Measurements from ENCODE around the gene STK17B.

DNA sequence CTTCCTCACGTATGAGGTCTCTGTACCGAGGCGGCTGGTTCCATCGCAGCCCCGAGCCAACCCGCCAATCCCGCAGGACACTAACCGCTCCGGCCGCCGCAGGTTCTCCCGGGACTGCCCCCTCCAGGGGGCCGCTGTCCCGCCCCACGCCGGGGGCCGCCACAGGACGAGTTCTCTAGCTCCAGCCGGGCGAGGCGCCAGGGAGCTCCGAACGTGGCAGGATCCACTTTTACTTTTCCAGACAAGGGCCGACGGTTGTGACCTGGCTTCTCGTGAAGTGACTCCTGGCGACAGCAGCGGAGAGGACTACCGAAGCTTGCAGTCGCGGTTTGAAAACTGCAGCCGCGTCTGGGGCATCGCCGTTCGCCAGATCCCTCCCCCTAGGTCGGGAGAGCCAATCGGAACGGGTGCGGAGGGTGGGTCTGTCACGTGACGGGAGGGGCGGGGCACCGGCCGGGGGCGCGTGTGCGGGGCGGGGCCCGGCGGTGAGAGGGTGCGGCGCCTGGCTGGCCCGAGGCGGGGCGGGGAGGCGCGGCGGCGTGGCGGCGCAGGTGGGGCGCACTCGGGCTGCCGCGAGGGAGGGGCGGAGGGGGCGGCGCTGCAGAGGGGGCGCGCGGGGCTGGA lies at the start of gene STK17B:
- TF ChIP-seq, protein P1, sequence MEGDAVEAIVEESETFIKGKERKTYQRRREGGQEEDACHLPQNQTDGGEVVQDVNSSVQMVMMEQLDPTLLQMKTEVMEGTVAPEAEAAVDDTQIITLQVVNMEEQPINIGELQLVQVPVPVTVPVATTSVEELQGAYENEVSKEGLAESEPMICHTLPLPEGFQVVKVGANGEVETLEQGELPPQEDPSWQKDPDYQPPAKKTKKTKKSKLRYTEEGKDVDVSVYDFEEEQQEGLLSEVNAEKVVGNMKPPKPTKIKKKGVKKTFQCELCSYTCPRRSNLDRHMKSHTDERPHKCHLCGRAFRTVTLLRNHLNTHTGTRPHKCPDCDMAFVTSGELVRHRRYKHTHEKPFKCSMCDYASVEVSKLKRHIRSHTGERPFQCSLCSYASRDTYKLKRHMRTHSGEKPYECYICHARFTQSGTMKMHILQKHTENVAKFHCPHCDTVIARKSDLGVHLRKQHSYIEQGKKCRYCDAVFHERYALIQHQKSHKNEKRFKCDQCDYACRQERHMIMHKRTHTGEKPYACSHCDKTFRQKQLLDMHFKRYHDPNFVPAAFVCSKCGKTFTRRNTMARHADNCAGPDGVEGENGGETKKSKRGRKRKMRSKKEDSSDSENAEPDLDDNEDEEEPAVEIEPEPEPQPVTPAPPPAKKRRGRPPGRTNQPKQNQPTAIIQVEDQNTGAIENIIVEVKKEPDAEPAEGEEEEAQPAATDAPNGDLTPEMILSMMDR (IDR thresholded peaks at IDR 0.05; ENCODE audit: low read depth, low read length): no peak
- peak; percentile 99 for TF ChIP-seq POLR2A (IDR thresholded peaks at IDR 0.05; ENCODE audit: extremely low read depth, insufficient read length)

Measured in NB4 (cell line).